HG03135 (cell line): ENCODE measurements around the gene DLK1.

Source experiments
- ATAC-seq: cut with Tn5 transposase; IDR thresholded peaks from one replicate; pipeline ENCODE4 v1.9.1; 2021; ENCODE audit warnings: mild to moderate bottlenecking, moderate library complexity; ENCODE audit not compliant: unreplicated experiment

Gene DLK1

GRCh38 chr14:100775351-100775830 lies 48.7 kb downstream of the DLK1 start:
- no peak for ATAC-seq

GRCh38 chr14:100775831-100776591 lies 49.3 kb downstream of the DLK1 start:
- no peak for ATAC-seq

GRCh38 chr14:100776681-100777365 lies 50.1 kb downstream of the DLK1 start:
- ATAC-seq: no peak

GRCh38 chr14:100777366-100777817 lies 50.7 kb downstream of the DLK1 start:
- ATAC-seq: no peak

- ATAC-seq: no peak
Measured at GRCh38 chr14:100777818-100778525, 51.3 kb downstream of the DLK1 start.

GRCh38 chr14:100778526-100778882 lies 51.8 kb downstream of the DLK1 start:
- no peak for ATAC-seq

GRCh38 chr14:100778951-100779690 lies 52.4 kb downstream of the DLK1 start:
- ATAC-seq: no peak

GRCh38 chr14:100779691-100780080 lies 53.0 kb downstream of the DLK1 start:
- ATAC-seq: no peak

- no peak for ATAC-seq
Measured at GRCh38 chr14:100780246-100780645, 53.6 kb downstream of the DLK1 start.

- ATAC-seq: no peak
Measured at GRCh38 chr14:100780646-100781355, 54.1 kb downstream of the DLK1 start.

GRCh38 chr14:100781952-100782351 lies 55.3 kb downstream of the DLK1 start:
- ATAC-seq: no peak

GRCh38 chr14:100782516-100783320 lies 56.0 kb downstream of the DLK1 start:
- ATAC-seq: no peak

GRCh38 chr14:100783630-100784370 lies 57.1 kb downstream of the DLK1 start:
- no peak for ATAC-seq

- no peak for ATAC-seq
Measured at GRCh38 chr14:100784523-100785337, 58.0 kb downstream of the DLK1 start.

- no peak for ATAC-seq
Measured at GRCh38 chr14:100785338-100785615, 58.6 kb downstream of the DLK1 start.

- ATAC-seq: no peak
Measured at GRCh38 chr14:100785626-100786025, 58.9 kb downstream of the DLK1 start.

GRCh38 chr14:100786131-100786530 lies 59.4 kb downstream of the DLK1 start:
- no peak for ATAC-seq

- no peak for ATAC-seq
Measured at GRCh38 chr14:100786576-100787219, 60.0 kb downstream of the DLK1 start.
